Neural crest cell (in vitro differentiated cells): ENCODE measurements around the gene HPN. TPM values are rescaled to one million over a fixed set of nuclear protein-coding genes. Genes with fewer than 3 reads are reported as not detected.
"Not testable (repeated sequence)": the region's sequence is repeated elsewhere in the genome, so short reads cannot be mapped to it uniquely, and the experiment has no call there.

Experiments
- DNase-seq: peaks from one replicate; pipeline ENCODE4 v3.0.0; 2021; ENCODE audit warnings: low read depth, mixed read lengths, low spot score
- H3K27ac Mint-ChIP-seq: one replicate; pipeline ENCODE4 v1.8.0; 2021; ENCODE audit warnings: mild to moderate bottlenecking, mixed read lengths; ENCODE audit not compliant: unreplicated experiment
- H3K27me3 Mint-ChIP-seq: 2 replicates; pipeline ENCODE4 v1.8.0; 2021; ENCODE audit warnings: low read depth, mild to moderate bottlenecking, mixed read lengths
- H3K36me3 Mint-ChIP-seq: 2 replicates; pipeline ENCODE4 v1.8.0; 2021; ENCODE audit warnings: low read depth, mild to moderate bottlenecking, mixed read lengths
- H3K4me1 Mint-ChIP-seq: 2 replicates; pipeline ENCODE4 v1.8.0; 2021; ENCODE audit warnings: mixed read lengths
- H3K4me3 Mint-ChIP-seq: one replicate; pipeline ENCODE4 v1.8.0; 2021; ENCODE audit warnings: mild to moderate bottlenecking, mixed read lengths
- H3K9me3 Mint-ChIP-seq: 2 replicates; pipeline ENCODE4 v1.8.0; 2021; ENCODE audit warnings: mixed read lengths
- total RNA-seq: library from RNA; stranded (reverse); gene quantifications from 2 replicates; pipeline ENCODE4 v1.2.1, GENCODE V29; 2021
- TF ChIP-seq, protein P1 (sequence below): fragments of 200-600 bp; sonication (generic); conservative IDR thresholded peaks from 2 replicates; pipeline ENCODE4 v1.5.0; 2021; ENCODE audit warnings: antibody characterized with exemption, mild to moderate bottlenecking

Gene HPN
- total RNA-seq, 1 donor from 2014 or later, result 0.26 TPM

DNA sequence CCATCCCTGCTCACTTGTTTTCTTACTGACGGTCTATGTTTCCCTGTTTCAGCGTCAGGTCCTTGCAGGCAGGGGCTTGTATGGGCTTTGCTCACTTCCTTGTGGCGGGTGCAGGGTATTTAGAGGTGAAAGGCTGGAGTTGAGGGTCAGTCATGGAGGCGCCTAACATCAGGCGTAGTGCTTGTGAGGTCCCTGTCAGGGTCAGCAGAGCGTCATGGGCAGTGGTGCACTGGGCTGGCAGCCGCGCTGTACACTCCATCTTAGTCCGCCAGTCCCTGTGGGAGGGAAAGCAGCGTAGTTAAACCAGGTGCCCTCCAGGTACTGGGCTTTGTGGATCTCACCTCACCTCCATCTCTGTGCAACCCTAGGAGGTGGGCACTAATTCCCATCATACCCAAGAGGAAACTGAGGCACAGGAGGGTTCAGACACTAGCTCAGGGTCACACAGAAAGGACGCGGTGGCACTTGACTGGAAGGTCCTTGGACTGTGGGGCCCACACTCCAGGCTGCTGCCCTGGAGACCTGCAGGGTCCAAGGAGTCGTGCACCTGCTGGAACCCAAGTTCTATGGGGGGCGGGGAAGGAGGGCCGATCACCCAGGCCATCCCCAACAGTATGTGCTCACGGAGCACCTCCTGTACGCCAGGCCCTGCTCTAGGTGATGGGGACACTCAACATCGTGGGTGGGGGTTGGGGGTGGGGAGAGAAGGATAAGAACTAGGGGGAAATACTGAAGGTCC is 36.8 kb upstream of the HPN start:
- Mint-ChIP-seq H3K4me1 (peaks cover 33% of the 10 kb centered on the region), H3K27me3 (no peaks in the 10 kb centered on the region), H3K4me3 (peak overlapping the region; percentile 61), H3K9me3 (no peaks in the 10 kb centered on the region), H3K27ac (no peak overlapping the region), H3K36me3 (peaks cover 4% of the 10 kb centered on the region)
- TF ChIP-seq, protein P1, sequence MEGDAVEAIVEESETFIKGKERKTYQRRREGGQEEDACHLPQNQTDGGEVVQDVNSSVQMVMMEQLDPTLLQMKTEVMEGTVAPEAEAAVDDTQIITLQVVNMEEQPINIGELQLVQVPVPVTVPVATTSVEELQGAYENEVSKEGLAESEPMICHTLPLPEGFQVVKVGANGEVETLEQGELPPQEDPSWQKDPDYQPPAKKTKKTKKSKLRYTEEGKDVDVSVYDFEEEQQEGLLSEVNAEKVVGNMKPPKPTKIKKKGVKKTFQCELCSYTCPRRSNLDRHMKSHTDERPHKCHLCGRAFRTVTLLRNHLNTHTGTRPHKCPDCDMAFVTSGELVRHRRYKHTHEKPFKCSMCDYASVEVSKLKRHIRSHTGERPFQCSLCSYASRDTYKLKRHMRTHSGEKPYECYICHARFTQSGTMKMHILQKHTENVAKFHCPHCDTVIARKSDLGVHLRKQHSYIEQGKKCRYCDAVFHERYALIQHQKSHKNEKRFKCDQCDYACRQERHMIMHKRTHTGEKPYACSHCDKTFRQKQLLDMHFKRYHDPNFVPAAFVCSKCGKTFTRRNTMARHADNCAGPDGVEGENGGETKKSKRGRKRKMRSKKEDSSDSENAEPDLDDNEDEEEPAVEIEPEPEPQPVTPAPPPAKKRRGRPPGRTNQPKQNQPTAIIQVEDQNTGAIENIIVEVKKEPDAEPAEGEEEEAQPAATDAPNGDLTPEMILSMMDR, result no peak
- no peak for DNase-seq

DNA sequence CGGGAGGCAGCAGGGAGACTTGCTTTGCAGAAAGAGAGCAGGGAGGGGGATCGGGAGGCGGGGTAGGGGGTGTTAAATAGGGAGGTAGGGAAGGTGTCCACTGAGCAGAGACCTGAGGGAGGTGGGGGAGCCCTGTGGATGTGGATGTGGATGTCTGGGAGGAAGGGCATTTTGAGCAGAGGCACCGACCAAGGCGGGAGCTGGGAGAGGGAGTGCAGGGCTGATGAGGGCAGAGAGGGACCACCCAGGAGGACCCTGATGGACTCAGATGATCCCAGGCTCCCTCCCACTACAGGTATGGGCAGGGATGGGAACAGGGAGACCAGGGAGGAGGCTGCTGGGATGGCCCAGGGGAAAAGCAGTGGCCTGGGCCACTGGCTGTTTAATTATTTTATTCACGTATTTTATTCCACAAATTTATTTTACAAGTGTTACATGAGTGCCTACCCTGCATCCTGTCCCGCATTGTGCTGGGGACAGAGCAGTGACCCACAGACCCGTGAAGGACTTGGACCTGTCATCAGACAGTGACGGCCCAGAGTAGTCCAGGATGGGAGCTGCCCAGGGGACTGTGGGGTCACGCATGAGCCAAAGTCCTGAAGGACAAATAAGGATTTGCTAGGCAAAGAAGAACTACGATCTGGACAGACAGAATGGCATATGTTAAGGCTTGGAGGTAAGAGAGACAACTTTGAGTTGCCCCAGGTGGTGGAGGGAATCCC is 36.1 kb upstream of the HPN start:
- Mint-ChIP-seq H3K36me3 (peaks cover 5% of the 10 kb centered on the region), H3K27ac (no peak overlapping the region), H3K27me3 (no peaks in the 10 kb centered on the region), H3K4me3 (peak overlapping the region; percentile 15), H3K9me3 (no peaks in the 10 kb centered on the region), H3K4me1 (peaks cover 33% of the 10 kb centered on the region)
- DNase-seq, result no peak
- TF ChIP-seq, protein P1, result no peak

DNA sequence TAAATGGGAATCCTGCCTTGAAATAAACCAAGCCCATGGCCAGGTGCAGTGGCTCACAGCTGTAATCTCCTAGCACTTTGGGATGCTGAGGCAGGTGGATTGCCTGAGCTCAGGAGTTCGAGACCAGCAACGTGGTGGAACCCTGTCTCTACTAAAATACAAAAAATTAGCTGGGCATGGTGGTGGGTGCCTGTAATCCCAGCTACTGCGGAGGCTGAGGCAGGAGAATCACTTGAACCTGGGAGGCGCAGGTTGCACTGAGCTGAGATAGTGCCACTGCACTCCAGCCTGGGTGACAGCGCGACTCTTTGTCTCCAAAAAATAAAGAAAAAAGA is 35.5 kb upstream of the HPN start:
- H3K36me3 Mint-ChIP-seq, H3K27me3 Mint-ChIP-seq, H3K9me3 Mint-ChIP-seq, DNase-seq, H3K27ac Mint-ChIP-seq: not testable (repeated sequence)
- Mint-ChIP-seq H3K4me1 (peaks cover 31% of the 10 kb centered on the region), H3K4me3 (peak overlapping the region; percentile 15)

DNA sequence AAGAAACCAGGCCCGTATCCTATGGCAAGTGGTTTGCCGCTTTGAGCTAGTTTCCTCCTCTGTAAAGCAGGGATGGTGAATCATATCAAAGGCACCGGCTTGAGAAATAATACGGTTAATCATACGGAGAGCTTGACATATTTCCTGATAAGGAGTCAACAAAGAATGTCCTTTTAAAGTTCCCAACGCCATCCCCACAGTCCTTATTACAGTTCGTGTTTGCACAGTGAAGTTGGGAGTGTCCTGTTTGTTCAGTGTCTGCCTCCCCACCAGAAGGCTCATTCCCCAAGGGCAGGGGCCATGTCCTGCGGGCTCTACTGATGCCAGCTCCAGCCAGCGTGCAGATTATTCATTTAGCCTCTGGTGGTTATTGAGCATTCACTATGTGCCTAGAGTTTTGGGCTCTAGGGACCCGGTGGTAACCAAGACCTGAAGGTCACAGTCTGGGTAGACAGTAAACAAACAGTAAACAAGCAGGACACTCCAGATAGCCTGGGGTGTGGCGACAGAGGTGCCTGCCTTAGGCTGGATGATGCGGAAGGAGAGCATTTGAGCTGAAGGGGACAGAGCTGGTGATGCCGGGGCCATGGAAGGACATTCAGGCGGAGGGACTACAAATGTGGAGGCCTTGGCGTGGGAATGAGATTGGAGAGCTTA is 35.1 kb upstream of the HPN start:
- no peak overlapping the region for H3K4me3 Mint-ChIP-seq

DNA sequence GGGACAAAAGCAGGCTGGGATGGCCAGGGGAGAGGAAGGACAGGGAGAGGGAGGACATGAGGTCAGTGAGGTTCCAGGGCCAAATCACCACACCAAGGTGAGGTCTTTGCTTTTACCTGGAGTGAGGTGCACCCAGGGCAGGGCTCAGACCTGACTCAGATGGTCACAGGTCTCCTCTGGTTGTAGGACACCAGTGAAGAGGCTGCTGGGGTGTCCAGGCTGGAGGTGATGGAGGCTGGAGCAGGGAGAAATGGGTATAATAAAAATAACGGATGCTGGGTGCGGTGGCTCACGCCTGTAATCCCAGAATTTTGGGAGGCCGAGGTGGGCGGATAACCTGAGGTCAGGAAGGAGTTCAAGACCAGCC is 34.5 kb upstream of the HPN start:
- H3K9me3 Mint-ChIP-seq, result no peaks in the 10 kb centered on the region
- H3K4me3 Mint-ChIP-seq, result no peak overlapping the region
- no peaks in the 10 kb centered on the region for H3K27me3 Mint-ChIP-seq
- DNase-seq, result no peak
- H3K36me3 Mint-ChIP-seq, result peaks cover 6% of the 10 kb centered on the region
- peak overlapping the region; percentile 46 for H3K27ac Mint-ChIP-seq
- TF ChIP-seq, protein P1, result no peak
- H3K4me1 Mint-ChIP-seq, result peaks cover 22% of the 10 kb centered on the region

More for the DNA sequence above, 35.1 kb upstream of the HPN start:
- no peak for DNase-seq
- H3K27ac Mint-ChIP-seq, result peak overlapping the region; percentile 46
- H3K36me3 Mint-ChIP-seq, result peaks cover 6% of the 10 kb centered on the region
- peaks cover 26% of the 10 kb centered on the region for H3K4me1 Mint-ChIP-seq
- no peaks in the 10 kb centered on the region for H3K27me3 Mint-ChIP-seq
- TF ChIP-seq, protein P1, result no peak
- H3K9me3 Mint-ChIP-seq, result no peaks in the 10 kb centered on the region

DNA sequence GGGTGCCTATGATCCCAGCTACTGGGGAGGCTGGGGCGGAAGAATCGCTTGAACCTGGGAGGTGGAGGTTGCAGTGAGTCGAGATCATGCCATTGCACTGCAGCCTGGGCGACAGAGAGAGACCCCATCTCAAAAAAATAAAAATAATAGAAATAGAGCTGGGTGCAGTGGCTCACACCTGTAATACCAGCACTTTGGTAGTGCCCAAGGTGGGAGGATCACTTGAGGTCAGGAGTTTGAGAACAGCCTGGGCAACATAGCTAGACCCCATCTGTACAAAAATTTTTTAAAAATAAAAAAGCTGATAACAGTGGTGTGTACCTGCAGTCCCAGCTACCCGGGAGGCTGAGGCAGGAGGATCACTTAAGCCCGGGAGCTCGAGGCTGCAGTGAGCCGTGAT is 34.1 kb upstream of the HPN start:
- DNase-seq, H3K27me3 Mint-ChIP-seq: not testable (repeated sequence)
- peaks cover 17% of the 10 kb centered on the region for H3K4me1 Mint-ChIP-seq

More for the DNA sequence above, 34.1 kb upstream of the HPN start:
- not testable (repeated sequence) for H3K4me3 Mint-ChIP-seq, H3K36me3 Mint-ChIP-seq, H3K27ac Mint-ChIP-seq, H3K9me3 Mint-ChIP-seq
